Stimulated activated CD4-positive, alpha-beta T cell treated with anti-CD3 and anti-CD28 coated beads, Interleukin-2, amount 100 ng/mL, for 4 hours (primary cell): ENCODE measurements around the gene PGRMC2.
A peak's percentile ranks its signal among the peaks of the same experiment; 100 is the strongest.

Experiments
- DNase-seq: peaks from one replicate; pipeline ENCODE4 v3.0.0-alpha.2; 2020; ENCODE audit warnings: low read depth

PGRMC2 gene

GRCh38 chr4:128298852-128299251, 11.2 kb upstream of the PGRMC2 start:
- no peak for DNase-seq

- no peak for DNase-seq
These were observed 10.6 kb upstream of the PGRMC2 start for GRCh38 chr4:128298146-128298758.

- DNase-seq = no peak
These were observed 7.6 kb upstream of the PGRMC2 start for GRCh38 chr4:128295255-128295654.

- DNase-seq = no peak
These were observed 6.9 kb upstream of the PGRMC2 start for GRCh38 chr4:128294464-128294863.

GRCh38 chr4:128292349-128292748, 4.7 kb upstream of the PGRMC2 start:
- no peak for DNase-seq

- no peak for DNase-seq
These were observed 3.5 kb upstream of the PGRMC2 start for GRCh38 chr4:128291096-128291495.

- no peak for DNase-seq
These were observed 2.9 kb upstream of the PGRMC2 start for GRCh38 chr4:128290526-128290925.

GRCh38 chr4:128289523-128290158, 2.0 kb upstream of the PGRMC2 start:
- DNase-seq = no peak

GRCh38 chr4:128288689-128289106, 1.1 kb upstream of the PGRMC2 start:
- peak; percentile 17 for DNase-seq

GRCh38 chr4:128287871-128288688, 467 bp upstream of the PGRMC2 start:
- DNase-seq = peak; percentile 100

GRCh38 chr4:128286474-128287058, 1.0 kb downstream of the PGRMC2 start:
- DNase-seq = peak; percentile 12

GRCh38 chr4:128285085-128285997, 2.3 kb downstream of the PGRMC2 start:
- DNase-seq = no peak

GRCh38 chr4:128284317-128284716, 3.3 kb downstream of the PGRMC2 start:
- no peak for DNase-seq

- no peak for DNase-seq
These were observed 4.5 kb downstream of the PGRMC2 start for GRCh38 chr4:128283071-128283470.

- no peak for DNase-seq
These were observed 5.1 kb downstream of the PGRMC2 start for GRCh38 chr4:128282516-128282915.

GRCh38 chr4:128281354-128281753, 6.3 kb downstream of the PGRMC2 start:
- no peak for DNase-seq

GRCh38 chr4:128279624-128280225, 7.9 kb downstream of the PGRMC2 start:
- no peak for DNase-seq

- DNase-seq = no peak
These were observed 9.8 kb downstream of the PGRMC2 start for GRCh38 chr4:128277856-128278255.

GRCh38 chr4:128275346-128275745, 12.3 kb downstream of the PGRMC2 start:
- no peak for DNase-seq

GRCh38 chr4:128271551-128271950, 16.1 kb downstream of the PGRMC2 start:
- no peak for DNase-seq

- no peak for DNase-seq
These were observed 18.6 kb downstream of the PGRMC2 start for GRCh38 chr4:128268970-128269369.
